HUES6 (cell line): ENCODE results near the gene GPATCH1.

ENCODE experiments used
- H3K27ac ChIP-seq: 2 replicates; pipeline ENCODE4 v1.7.0; 2013; ENCODE audit warnings: low read depth, mild to moderate bottlenecking, low read length, inconsistent platforms
- H3K27me3 ChIP-seq: 2 replicates; pipeline ENCODE4 v1.6.1; 2013; ENCODE audit warnings: low read length; ENCODE audit not compliant: control insufficient read depth, insufficient read depth
- H3K36me3 ChIP-seq: 2 replicates; pipeline ENCODE4 v1.6.1; 2013; ENCODE audit warnings: low read length; ENCODE audit not compliant: control insufficient read depth, insufficient read depth
- H3K4me1 ChIP-seq: 2 replicates; pipeline ENCODE4 v1.6.1; 2013; ENCODE audit warnings: low read length; ENCODE audit not compliant: control insufficient read depth, insufficient read depth
- H3K4me3 ChIP-seq: 2 replicates; pipeline ENCODE4 v1.5.1; 2013; ENCODE audit warnings: low read depth, low read length
- H3K9ac ChIP-seq: one replicate; pipeline ENCODE4 v1.6.1; 2013; ENCODE audit warnings: mild to moderate bottlenecking, low read length
- H3K9me3 ChIP-seq: 2 replicates; pipeline ENCODE4 v1.6.1; 2013; ENCODE audit warnings: low read depth, low read length; ENCODE audit not compliant: control insufficient read depth, insufficient read depth

The GPATCH1 gene

GRCh38 chr19:33093420-33094210, 12.6 kb downstream of the GPATCH1 start:
- H3K27ac ChIP-seq, result no peak overlapping the region
- peaks cover 75% of the 10 kb centered on the region for H3K36me3 ChIP-seq
- H3K9me3 ChIP-seq, result no peaks in the 10 kb centered on the region
- no peaks in the 10 kb centered on the region for H3K27me3 ChIP-seq
- no peak overlapping the region for H3K4me3 ChIP-seq
- no peaks in the 10 kb centered on the region for H3K4me1 ChIP-seq
- no peak overlapping the region for H3K9ac ChIP-seq

- Histone ChIP-seq H3K9me3 (no peaks in the 10 kb centered on the region), H3K36me3 (peaks cover 69% of the 10 kb centered on the region), H3K4me3 (no peak overlapping the region), H3K27me3 (no peaks in the 10 kb centered on the region), H3K4me1 (no peaks in the 10 kb centered on the region), H3K9ac (no peak overlapping the region), H3K27ac (no peak overlapping the region)
These were observed 13.6 kb downstream of the GPATCH1 start for GRCh38 chr19:33094436-33095067.

- Histone ChIP-seq H3K4me3 (no peak overlapping the region), H3K27ac (no peak overlapping the region), H3K9me3 (no peaks in the 10 kb centered on the region), H3K27me3 (no peaks in the 10 kb centered on the region), H3K4me1 (no peaks in the 10 kb centered on the region), H3K36me3 (peaks cover 60% of the 10 kb centered on the region), H3K9ac (no peak overlapping the region)
These were observed 15.0 kb downstream of the GPATCH1 start for GRCh38 chr19:33096005-33096404.

- Histone ChIP-seq H3K4me1 (no peaks in the 10 kb centered on the region), H3K27ac (no peak overlapping the region), H3K9ac (no peak overlapping the region), H3K27me3 (no peaks in the 10 kb centered on the region), H3K9me3 (no peaks in the 10 kb centered on the region), H3K36me3 (peaks cover 60% of the 10 kb centered on the region), H3K4me3 (no peak overlapping the region)
These were observed 17.1 kb downstream of the GPATCH1 start for GRCh38 chr19:33098055-33098534.

GRCh38 chr19:33100894-33101644, 20.1 kb downstream of the GPATCH1 start:
- H3K9me3 ChIP-seq, result no peaks in the 10 kb centered on the region
- H3K4me3 ChIP-seq, result no peak overlapping the region
- no peak overlapping the region for H3K9ac ChIP-seq
- no peaks in the 10 kb centered on the region for H3K27me3 ChIP-seq
- H3K4me1 ChIP-seq, result no peaks in the 10 kb centered on the region
- H3K27ac ChIP-seq, result no peak overlapping the region
- H3K36me3 ChIP-seq, result peaks cover 47% of the 10 kb centered on the region

- H3K4me3 ChIP-seq, result no peak overlapping the region
- H3K36me3 ChIP-seq, result peaks cover 52% of the 10 kb centered on the region
- H3K9ac ChIP-seq, result no peak overlapping the region
These were observed 21.9 kb downstream of the GPATCH1 start for GRCh38 chr19:33102893-33103292.

GRCh38 chr19:33108161-33108560, 27.2 kb downstream of the GPATCH1 start:
- no peaks in the 10 kb centered on the region for H3K9me3 ChIP-seq
- no peak overlapping the region for H3K9ac ChIP-seq
- H3K27me3 ChIP-seq, result no peaks in the 10 kb centered on the region
- no peaks in the 10 kb centered on the region for H3K4me1 ChIP-seq
- H3K27ac ChIP-seq, result no peak overlapping the region
- peaks cover 63% of the 10 kb centered on the region for H3K36me3 ChIP-seq
- H3K4me3 ChIP-seq, result no peak overlapping the region

More at GRCh38 chr19:33102893-33103292, 21.9 kb downstream of the GPATCH1 start:
- no peaks in the 10 kb centered on the region for H3K27me3 ChIP-seq
- no peaks in the 10 kb centered on the region for H3K4me1 ChIP-seq
- H3K9me3 ChIP-seq, result no peaks in the 10 kb centered on the region
- no peak overlapping the region for H3K27ac ChIP-seq

- Histone ChIP-seq H3K4me1 (no peaks in the 10 kb centered on the region), H3K36me3 (peaks cover 69% of the 10 kb centered on the region), H3K4me3 (no peak overlapping the region), H3K27me3 (no peaks in the 10 kb centered on the region), H3K9ac (no peak overlapping the region), H3K9me3 (no peaks in the 10 kb centered on the region), H3K27ac (no peak overlapping the region)
These were observed 29.3 kb downstream of the GPATCH1 start for GRCh38 chr19:33110137-33110910.

- Histone ChIP-seq H3K27me3 (no peaks in the 10 kb centered on the region), H3K36me3 (peaks cover 72% of the 10 kb centered on the region), H3K4me3 (no peak overlapping the region), H3K9me3 (no peaks in the 10 kb centered on the region), H3K4me1 (no peaks in the 10 kb centered on the region), H3K9ac (no peak overlapping the region), H3K27ac (no peak overlapping the region)
These were observed 30.6 kb downstream of the GPATCH1 start for GRCh38 chr19:33111587-33111986.

- no peaks in the 10 kb centered on the region for H3K4me1 ChIP-seq
- H3K27ac ChIP-seq, result no peak overlapping the region
- H3K9ac ChIP-seq, result no peak overlapping the region
- peaks cover 69% of the 10 kb centered on the region for H3K36me3 ChIP-seq
- no peaks in the 10 kb centered on the region for H3K9me3 ChIP-seq
- no peak overlapping the region for H3K4me3 ChIP-seq
- no peaks in the 10 kb centered on the region for H3K27me3 ChIP-seq
These were observed 33.3 kb downstream of the GPATCH1 start for GRCh38 chr19:33114312-33114711.
